ENCODE results near the gene PAK1. TPM values are rescaled to one million over a fixed set of nuclear protein-coding genes. Genes with fewer than 3 reads are reported as not detected.

Gene PAK1
- polyA plus RNA-seq, result 10 to 100 TPM; 13.3 to 19.1 (median 18.3) TPM

DNA sequence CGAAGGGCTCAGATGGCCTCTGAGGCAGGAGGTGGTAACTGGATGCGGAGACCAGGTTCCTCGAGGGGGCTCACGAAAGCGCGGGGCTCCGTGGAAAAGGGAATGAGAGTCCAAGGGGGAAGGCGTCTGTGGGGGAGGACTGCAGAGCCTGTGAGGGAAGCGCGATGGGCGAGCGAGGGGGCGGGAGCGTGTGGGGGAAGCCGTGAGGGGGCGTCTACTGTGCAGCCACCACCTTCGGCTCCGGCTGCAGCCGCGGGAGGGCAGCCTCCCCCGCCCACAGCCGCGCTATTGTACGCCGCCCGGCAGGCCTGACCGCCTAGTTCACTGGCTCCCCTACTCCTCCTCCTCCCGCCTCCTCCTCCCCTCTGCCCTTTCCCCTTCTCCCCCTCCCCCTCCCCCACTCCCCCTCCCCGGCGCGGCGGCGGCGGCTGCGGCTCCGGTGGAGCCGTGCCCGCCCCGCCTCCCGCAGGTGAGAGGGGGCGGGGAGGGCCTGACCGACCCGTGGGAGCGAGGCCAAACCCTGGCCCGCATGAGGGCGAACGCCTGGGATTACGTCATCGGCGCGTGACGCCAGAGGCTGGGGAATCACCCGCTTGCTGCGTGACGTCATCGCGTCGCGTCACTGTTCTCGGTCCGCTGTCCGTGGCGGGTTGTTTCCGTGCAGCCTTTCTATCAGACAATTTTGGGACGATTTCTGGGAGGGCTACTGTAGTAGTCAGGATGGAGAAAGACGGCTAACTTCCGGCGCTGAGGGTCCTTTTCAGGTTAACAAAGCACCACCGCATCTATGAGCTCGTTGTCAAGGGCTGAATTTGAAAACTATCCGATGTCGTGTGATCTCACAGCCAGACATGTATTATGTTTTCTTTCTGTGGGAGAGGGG is at the start of gene PAK1:
Gene PAK1 (minus strand): TSS at position 294 of the 883 bp plus-strand sequence. CDS start 81,574 bp downstream, outside the sequence.
- Mint-ChIP-seq H3K27ac (peak within 1 kb of the TSS; percentile 89 to 99 (median 97)), H3K27me3 (ENCODE audit: low read depth in 3 of 3) (peaks cover 8 to 18% (median 14%) of the 10 kb centered on the region in 3 donors), H3K4me1 (peaks cover 13 to 32% of the 10 kb centered on the region in 2 donors), H3K9me3 (no peaks in the 10 kb centered on the region), H3K36me3 (no peaks in the 10 kb centered on the region), H3K4me3 (peak within 1 kb of the TSS; percentile 88 to 96 (median 93))
- peak; percentile 89 to 91 (median 89) for DNase-seq

GRCh38 chr11:77522215-77522614 is 48.3 kb upstream of the PAK1 start:
- Mint-ChIP-seq H3K27ac (no peak overlapping the region), H3K27me3 (ENCODE audit: low read depth in 3 of 3) (peaks cover 0 to 8% (median 0%) of the 10 kb centered on the region in 3 donors), H3K4me1 (no peaks in the 10 kb centered on the region), H3K9me3 (no peaks in the 10 kb centered on the region), H3K4me3 (no peak overlapping the region), H3K36me3 (peaks cover 0 to 3% (median 0%) of the 10 kb centered on the region in 3 donors)
- no peak for DNase-seq

DNA sequence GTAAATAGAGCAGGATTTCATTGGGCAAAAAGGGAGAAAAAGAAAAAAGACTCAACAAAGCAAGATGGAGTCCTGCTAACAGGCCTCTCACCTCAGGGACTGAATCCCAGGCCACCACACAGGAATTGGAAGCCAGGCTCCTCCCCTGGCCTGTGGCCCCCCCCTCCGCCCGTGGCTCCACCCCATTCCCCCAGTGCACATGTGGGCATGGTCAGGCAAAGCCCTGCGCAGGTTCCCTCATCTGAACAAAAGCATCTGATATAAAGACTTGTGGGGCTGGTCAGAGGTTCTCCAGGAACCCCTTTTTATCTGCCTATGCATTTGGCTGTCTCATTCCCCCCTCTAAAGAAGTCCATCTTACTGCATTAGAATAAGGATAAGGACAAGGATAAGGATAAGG is 46.0 kb upstream of the PAK1 start:
- no peak overlapping the region for H3K4me3 Mint-ChIP-seq
- no peaks in the 10 kb centered on the region for H3K4me1 Mint-ChIP-seq

GRCh38 chr11:77518471-77518870 is 44.6 kb upstream of the PAK1 start:
- H3K4me1 Mint-ChIP-seq, result no peaks in the 10 kb centered on the region
- no peak overlapping the region for H3K27ac Mint-ChIP-seq
- DNase-seq, result no peak
- H3K27me3 Mint-ChIP-seq (ENCODE audit: low read depth in 3 of 3), result peaks cover 0 to 4% (median 3%) of the 10 kb centered on the region in 3 donors
- no peaks in the 10 kb centered on the region for H3K36me3 Mint-ChIP-seq
- no peaks in the 10 kb centered on the region for H3K9me3 Mint-ChIP-seq
- H3K4me3 Mint-ChIP-seq, result no peak overlapping the region

More for the DNA sequence above, 46.0 kb upstream of the PAK1 start:
- H3K36me3 Mint-ChIP-seq, result peaks cover 0 to 3% (median 0%) of the 10 kb centered on the region in 3 donors
- no peak for DNase-seq
- no peak overlapping the region for H3K27ac Mint-ChIP-seq
- no peaks in the 10 kb centered on the region for H3K9me3 Mint-ChIP-seq
- H3K27me3 Mint-ChIP-seq (ENCODE audit: low read depth in 3 of 3), result peaks cover 0 to 4% (median 0%) of the 10 kb centered on the region in 3 donors

GRCh38 chr11:77517753-77518152 is 43.9 kb upstream of the PAK1 start:
- Mint-ChIP-seq H3K27me3 (ENCODE audit: low read depth in 3 of 3) (peaks cover 0 to 4% (median 3%) of the 10 kb centered on the region in 3 donors), H3K4me1 (no peaks in the 10 kb centered on the region), H3K36me3 (no peaks in the 10 kb centered on the region), H3K4me3 (no peak overlapping the region), H3K9me3 (no peaks in the 10 kb centered on the region), H3K27ac (no peak overlapping the region)
- DNase-seq, result no peak

DNA sequence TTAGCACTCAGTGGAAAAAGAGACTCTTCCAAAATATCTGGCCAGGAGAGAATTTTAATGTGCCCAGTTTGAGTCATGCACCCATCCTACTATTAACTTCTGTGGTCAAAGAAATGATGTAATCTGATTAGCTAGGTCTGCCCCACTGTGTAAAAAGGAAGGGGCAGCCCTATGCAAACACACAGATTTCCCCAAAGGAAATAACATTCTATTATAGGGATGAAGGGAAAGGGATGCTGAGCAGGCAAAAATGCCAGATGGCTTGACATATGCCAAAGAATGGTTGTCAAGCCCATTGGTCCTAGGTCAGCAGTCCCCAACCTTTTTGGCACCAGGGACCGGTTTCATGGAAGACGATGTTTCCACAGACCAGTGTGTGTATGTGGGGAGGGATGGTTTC is 43.3 kb upstream of the PAK1 start:
- Mint-ChIP-seq H3K4me1 (no peaks in the 10 kb centered on the region), H3K4me3 (no peak overlapping the region), H3K9me3 (no peaks in the 10 kb centered on the region), H3K27me3 (ENCODE audit: low read depth in 3 of 3) (peaks cover 0 to 4% (median 3%) of the 10 kb centered on the region in 3 donors), H3K27ac (no peak overlapping the region), H3K36me3 (no peaks in the 10 kb centered on the region)
- no peak for DNase-seq

DNA sequence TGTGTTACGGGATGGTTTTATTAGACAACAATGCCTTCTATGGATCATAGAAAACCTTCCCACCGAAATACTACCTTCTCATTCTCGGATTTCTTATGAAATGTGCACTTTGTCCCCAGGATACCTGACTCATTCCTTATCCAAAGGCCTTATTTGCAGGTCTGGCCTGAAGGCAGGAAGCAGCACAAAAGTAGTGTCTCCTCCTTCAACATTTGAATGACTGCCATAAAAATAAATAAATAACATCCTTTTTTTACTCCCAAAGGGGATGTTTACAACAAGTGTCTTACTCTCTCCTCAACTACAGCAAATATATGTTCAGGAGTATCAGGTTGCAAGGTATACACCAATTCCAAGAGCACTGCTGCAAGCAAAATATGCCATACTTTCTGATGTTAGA is 41.6 kb upstream of the PAK1 start:
- Mint-ChIP-seq H3K36me3 (no peaks in the 10 kb centered on the region), H3K27ac (no peak overlapping the region), H3K4me3 (no peak overlapping the region), H3K9me3 (no peaks in the 10 kb centered on the region), H3K27me3 (ENCODE audit: low read depth in 3 of 3) (peaks cover 2 to 4% (median 3%) of the 10 kb centered on the region in 3 donors), H3K4me1 (no peaks in the 10 kb centered on the region)
- no peak for DNase-seq

GRCh38 chr11:77515063-77515462 is 41.2 kb upstream of the PAK1 start:
- Mint-ChIP-seq H3K27me3 (ENCODE audit: low read depth in 3 of 3) (peaks cover 0 to 3% (median 2%) of the 10 kb centered on the region in 3 donors), H3K27ac (no peak overlapping the region), H3K4me1 (no peaks in the 10 kb centered on the region), H3K36me3 (no peaks in the 10 kb centered on the region), H3K4me3 (no peak overlapping the region), H3K9me3 (no peaks in the 10 kb centered on the region)
- no peak for DNase-seq

- Mint-ChIP-seq H3K27me3 (ENCODE audit: low read depth in 3 of 3) (peaks cover 1 to 4% (median 3%) of the 10 kb centered on the region in 3 donors), H3K27ac (no peak overlapping the region), H3K36me3 (no peaks in the 10 kb centered on the region), H3K4me1 (no peaks in the 10 kb centered on the region), H3K9me3 (no peaks in the 10 kb centered on the region), H3K4me3 (no peak overlapping the region)
- no peak for DNase-seq
These were observed 38.2 kb upstream of the PAK1 start for GRCh38 chr11:77512092-77512491.

DNA sequence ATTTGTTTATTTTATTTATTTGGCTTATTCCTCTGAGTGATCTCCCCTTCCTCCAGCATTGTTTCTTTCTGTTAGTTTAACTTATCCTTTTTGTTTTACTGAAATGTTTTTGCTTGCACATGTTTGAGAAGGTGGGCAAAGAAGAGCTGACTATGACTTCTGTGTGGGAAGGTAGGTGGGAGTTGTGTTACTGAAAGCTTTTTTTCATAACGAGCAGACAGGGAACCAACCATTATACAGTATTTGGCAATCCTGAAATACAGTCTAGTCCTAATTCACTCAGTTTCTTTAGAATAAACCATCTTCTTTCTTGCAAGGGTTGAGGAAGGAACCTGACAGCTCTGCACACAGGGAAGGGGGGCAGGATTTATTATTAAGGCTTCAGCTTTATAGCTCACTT is 37.0 kb upstream of the PAK1 start:
- Mint-ChIP-seq H3K27me3 (ENCODE audit: low read depth in 3 of 3) (peaks cover 2 to 12% (median 5%) of the 10 kb centered on the region in 3 donors), H3K36me3 (no peaks in the 10 kb centered on the region), H3K4me1 (no peaks in the 10 kb centered on the region), H3K4me3 (no peak overlapping the region), H3K27ac (no peak overlapping the region), H3K9me3 (no peaks in the 10 kb centered on the region)
- no peak for DNase-seq

DNA sequence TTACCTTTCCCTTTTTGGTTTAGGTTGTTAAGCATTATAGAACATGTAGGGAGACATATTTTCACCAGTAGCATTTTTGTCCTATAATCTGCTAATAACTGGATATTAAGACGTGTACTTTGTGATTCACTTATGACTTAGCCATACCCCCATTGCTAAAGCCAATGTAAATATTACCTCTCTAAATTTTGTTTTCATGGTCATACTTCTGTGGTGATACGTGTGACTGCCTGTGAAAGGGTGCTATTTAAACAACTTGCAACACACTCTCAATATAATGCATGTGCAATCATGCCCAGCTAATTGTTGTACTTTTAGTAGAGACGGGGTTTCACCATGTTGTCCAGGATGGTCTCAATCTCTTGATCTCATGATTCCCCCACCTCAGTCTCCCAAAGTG is 36.2 kb upstream of the PAK1 start:
- H3K4me3 Mint-ChIP-seq, result no peak overlapping the region
- no peaks in the 10 kb centered on the region for H3K9me3 Mint-ChIP-seq
- DNase-seq, result no peak
- no peaks in the 10 kb centered on the region for H3K4me1 Mint-ChIP-seq
- peaks cover 3 to 15% (median 7%) of the 10 kb centered on the region in 3 donors for H3K27me3 Mint-ChIP-seq (ENCODE audit: low read depth in 3 of 3)
- H3K27ac Mint-ChIP-seq, result no peak overlapping the region
- no peaks in the 10 kb centered on the region for H3K36me3 Mint-ChIP-seq

DNA sequence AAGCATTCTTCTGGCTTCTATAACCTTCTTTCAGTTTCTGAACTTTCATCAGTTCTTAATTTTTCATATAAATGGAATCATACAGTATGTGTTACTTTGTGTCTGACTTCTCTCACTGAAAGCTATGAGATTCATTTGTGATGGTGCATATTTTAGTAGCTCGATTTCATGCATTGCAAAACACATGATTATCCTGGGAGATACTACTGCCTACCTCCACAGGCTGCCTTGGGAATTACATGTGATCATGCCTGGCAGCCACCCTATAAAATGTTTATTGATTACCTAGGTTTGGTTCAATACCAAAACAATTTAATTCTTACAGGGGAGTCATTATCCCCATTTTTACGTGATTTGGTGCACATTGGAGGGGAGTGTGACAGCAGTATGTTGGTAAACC is 34.1 kb upstream of the PAK1 start:
- Mint-ChIP-seq H3K27ac (no peak overlapping the region), H3K9me3 (no peaks in the 10 kb centered on the region), H3K4me1 (no peaks in the 10 kb centered on the region), H3K27me3 (ENCODE audit: low read depth in 3 of 3) (peaks cover 3 to 12% (median 7%) of the 10 kb centered on the region in 3 donors), H3K4me3 (no peak overlapping the region), H3K36me3 (no peaks in the 10 kb centered on the region)
- no peak for DNase-seq

GRCh38 chr11:77506857-77507256 is 33.0 kb upstream of the PAK1 start:
- no peak overlapping the region for H3K4me3 Mint-ChIP-seq
- H3K27me3 Mint-ChIP-seq (ENCODE audit: low read depth in 3 of 3), result peaks cover 5 to 12% (median 7%) of the 10 kb centered on the region in 3 donors
- H3K27ac Mint-ChIP-seq, result no peak overlapping the region
- H3K9me3 Mint-ChIP-seq, result no peaks in the 10 kb centered on the region
- H3K4me1 Mint-ChIP-seq, result no peaks in the 10 kb centered on the region
- no peak for DNase-seq
- no peaks in the 10 kb centered on the region for H3K36me3 Mint-ChIP-seq

DNA sequence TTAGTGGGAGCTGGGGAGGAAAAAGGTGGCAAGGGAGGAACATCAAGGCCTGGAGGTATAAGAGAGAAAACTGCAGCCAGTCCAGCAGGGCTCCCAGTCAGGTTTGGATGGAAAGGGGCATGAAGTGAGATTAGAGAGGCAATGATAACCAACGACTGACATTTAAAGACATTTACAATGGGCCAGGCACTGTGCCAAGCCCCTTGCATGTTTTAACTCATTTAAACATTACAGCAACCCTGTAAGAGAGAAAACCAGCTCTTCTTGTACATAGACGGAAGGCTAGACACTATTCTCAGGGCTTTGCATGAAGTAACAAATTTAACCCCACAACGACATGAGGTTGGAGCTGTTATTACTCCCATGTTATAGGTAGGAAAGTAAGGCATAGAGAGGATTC is 32.1 kb upstream of the PAK1 start:
- Mint-ChIP-seq H3K27me3 (ENCODE audit: low read depth in 3 of 3) (peaks cover 8 to 12% (median 8%) of the 10 kb centered on the region in 3 donors), H3K9me3 (no peaks in the 10 kb centered on the region), H3K4me1 (no peaks in the 10 kb centered on the region), H3K36me3 (no peaks in the 10 kb centered on the region), H3K27ac (no peak overlapping the region), H3K4me3 (no peak overlapping the region)
- no peak for DNase-seq

Measured in immature natural killer cell (primary cell).